ENCODE results near the gene ZIC4.

The ZIC4 gene

DNA sequence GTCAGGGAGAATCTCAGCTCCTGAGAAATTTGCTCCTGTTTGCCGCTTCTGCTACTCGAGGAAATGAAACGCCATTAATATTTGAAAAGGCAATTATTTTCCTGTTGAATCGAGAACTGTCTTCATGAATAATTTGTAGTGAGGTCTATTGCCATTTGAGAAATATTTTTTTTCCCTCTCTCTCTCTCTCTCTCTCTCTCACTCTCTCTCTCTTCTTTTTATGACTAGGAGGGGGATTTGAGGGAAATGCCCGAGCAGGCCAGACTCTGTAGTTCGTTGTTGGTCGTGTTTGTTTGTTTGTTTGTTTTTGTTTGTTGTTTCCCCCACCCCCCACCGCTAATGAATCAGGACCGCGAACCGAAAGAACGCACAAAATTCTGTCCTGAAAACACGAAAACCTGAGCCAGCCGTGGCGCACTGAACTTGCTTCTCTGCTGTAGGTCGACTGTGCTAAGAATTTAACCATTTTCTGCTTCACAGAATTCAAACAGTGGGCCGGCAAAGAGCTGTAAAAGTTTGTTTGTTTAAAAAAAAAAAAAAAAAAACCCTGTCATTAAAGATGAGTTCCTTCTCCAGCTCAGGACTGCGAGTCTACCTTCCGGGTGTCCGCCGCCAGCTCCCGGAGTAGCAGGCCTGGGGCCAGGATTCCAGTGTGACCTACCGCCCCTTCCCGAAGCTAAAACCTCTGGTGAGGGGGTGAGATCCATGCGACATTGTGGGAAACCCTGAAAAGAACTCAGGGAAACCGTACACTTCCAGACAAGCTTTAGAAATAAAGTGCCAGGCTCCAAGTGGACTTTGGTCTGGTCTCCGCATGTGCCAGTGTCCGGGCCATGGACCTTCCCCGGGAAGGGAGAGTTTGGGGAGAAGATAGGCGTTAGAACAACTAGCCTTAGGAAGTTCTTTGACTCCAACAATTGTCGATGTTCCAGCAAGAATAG lies 12.1 kb downstream of the ZIC4 start:
- TF ChIP-seq CTCF (IDR thresholded peaks at IDR 0.05; ENCODE audit: insufficient read depth, low read depth, low read length, missing control alignments), result no peak
- DNase-seq (ENCODE audit: low read depth), result no peak
- H3K4me3 ChIP-seq (ENCODE audit: low read length), result no peak overlapping the region

DNA sequence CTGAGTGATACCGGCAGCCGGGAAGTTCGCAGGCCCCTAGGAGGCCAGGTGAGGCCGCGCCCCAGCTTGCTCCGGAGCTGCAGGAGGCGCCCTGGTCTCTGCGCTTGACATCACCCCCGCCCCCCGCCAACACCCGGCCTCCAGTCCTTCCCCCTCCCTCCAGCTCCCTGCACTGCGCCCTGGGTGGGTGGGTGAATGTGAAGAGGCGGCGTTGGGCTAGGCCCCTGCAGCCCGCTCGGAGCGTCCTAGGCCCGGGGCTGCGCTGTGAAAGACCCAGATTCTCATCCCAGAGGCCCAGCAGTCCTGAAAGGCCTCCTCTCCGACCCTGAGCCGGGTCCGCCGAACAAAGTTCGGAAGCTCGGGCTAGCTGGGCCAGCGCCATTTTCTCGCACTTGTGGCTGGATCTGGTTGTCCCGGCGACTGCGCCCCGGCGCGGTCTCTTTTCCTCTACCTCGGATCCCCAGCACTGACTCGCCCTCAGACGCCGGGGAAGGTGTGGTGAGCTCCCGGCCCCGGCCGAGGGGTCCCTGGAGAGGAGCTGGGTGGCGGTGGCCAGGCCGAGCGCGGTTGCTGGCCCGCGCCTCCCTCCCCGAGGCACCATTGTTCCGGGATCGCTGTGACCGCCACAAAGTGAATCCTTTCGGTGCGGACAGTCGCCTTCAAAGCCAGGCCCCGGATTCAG lies 12.9 kb downstream of the ZIC4 start:
- TF ChIP-seq CTCF (IDR thresholded peaks at IDR 0.05; ENCODE audit: insufficient read depth, low read depth, low read length, missing control alignments), result no peak
- H3K4me3 ChIP-seq (ENCODE audit: low read length), result no peak overlapping the region
- no peak for DNase-seq (ENCODE audit: low read depth)

DNA sequence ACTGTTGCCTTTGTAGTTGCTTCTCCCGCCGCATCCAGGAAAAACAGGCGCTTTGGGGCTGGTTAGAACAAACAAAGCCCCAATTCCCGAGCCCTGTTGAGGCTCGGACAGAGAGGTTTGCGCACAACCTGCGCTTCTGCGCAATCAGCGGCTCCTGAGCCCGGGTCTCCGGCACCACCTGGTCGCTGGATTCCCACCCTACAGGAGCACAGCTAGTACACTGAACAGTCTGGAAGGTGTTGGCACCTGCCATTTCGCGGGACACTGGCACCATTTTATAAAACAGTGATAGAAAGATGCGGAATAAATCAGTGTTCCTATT lies 13.8 kb downstream of the ZIC4 start:
- TF ChIP-seq CTCF (IDR thresholded peaks at IDR 0.05; ENCODE audit: insufficient read depth, low read depth, low read length, missing control alignments), result no peak
- no peak overlapping the region for H3K4me3 ChIP-seq (ENCODE audit: low read length)
- no peak for DNase-seq (ENCODE audit: low read depth)

DNA sequence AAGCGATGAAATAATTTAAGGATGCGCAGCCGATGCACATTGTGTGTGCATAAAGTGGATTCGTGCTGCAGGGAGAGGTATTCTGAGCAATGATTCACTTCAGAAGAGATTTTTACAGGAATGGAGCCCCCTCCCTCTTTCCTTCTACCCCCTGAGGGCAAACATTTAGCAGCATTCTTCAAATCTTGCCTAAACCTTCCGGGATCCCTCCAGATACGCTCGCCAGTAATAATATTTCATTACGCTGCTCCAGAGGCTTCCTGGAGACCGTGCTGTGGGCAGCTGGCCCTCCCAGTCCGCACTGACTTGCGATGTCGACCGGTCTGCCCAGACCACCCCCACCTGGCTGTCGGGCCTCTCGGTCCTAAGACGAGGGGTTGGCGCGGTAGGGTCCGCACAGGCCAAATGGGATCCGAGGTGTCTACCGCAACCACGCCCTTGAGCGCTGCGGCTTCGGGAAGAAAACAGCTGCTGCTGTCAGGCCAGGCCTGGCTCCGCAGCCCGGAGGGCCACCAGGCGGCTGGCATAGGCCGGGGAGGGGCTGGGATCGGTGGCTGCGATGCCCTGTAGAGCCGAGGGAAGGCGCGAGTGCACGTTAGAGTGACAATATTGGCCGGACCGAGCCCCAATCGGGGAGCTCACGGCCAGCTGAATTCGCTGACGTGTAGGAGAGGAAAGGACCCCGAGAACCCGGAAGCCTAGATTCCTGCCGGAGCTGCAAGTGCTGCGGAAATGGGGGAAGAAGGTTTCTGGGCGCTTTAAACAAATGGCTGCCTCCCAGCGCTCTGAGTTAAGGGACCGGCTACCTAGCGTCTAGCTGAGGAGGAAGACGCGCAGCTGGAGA lies 14.3 kb downstream of the ZIC4 start:
- no peak overlapping the region for H3K4me3 ChIP-seq (ENCODE audit: low read length)
- DNase-seq (ENCODE audit: low read depth), result no peak
- TF ChIP-seq CTCF (IDR thresholded peaks at IDR 0.05; ENCODE audit: insufficient read depth, low read depth, low read length, missing control alignments), result no peak

- no peak overlapping the region for H3K4me3 ChIP-seq (ENCODE audit: low read length)
- no peak for TF ChIP-seq CTCF (IDR thresholded peaks at IDR 0.05; ENCODE audit: insufficient read depth, low read depth, low read length, missing control alignments)
- no peak for DNase-seq (ENCODE audit: low read depth)
Observed at GRCh38 chr3:147390589-147391569, 15.5 kb downstream of the ZIC4 start.

GRCh38 chr3:147389717-147390116 lies 16.6 kb downstream of the ZIC4 start:
- no peak overlapping the region for H3K4me3 ChIP-seq (ENCODE audit: low read length)
- no peak for DNase-seq (ENCODE audit: low read depth)
- TF ChIP-seq CTCF (IDR thresholded peaks at IDR 0.05; ENCODE audit: insufficient read depth, low read depth, low read length, missing control alignments), result no peak

All from epithelial cell of esophagus (primary cell).